Memory B cell (primary cell): ENCODE data around the gene ATP10B.
"Not testable (repeated sequence)": the region's sequence is repeated elsewhere in the genome, so short reads cannot be mapped to it uniquely, and the experiment has no call there.

Experiments
- ATAC-seq: fragments of 150-1000 bp; cut with Tn5 transposase; 2 replicates; pipeline ENCODE4 v1.10.0; 2021; ENCODE audit warnings: low read depth, mild to moderate bottlenecking, moderate library complexity
- DNase-seq, 2 donors: peaks; one replicate each; pipeline ENCODE4 v3.0.0; 2022; ENCODE audit warnings: low spot score in 2 of 2
- H3K27ac Mint-ChIP-seq: one replicate; pipeline ENCODE4 v1.8.0; 2022; ENCODE audit warnings: mild to moderate bottlenecking, moderate library complexity, mixed read lengths
- H3K27me3 Mint-ChIP-seq: one replicate; pipeline ENCODE4 v1.8.0; 2022; ENCODE audit warnings: mixed read lengths
- H3K36me3 Mint-ChIP-seq: one replicate; pipeline ENCODE4 v1.8.0; 2022; ENCODE audit warnings: mild to moderate bottlenecking, mixed read lengths
- H3K4me1 Mint-ChIP-seq: one replicate; pipeline ENCODE4 v1.8.0; 2022; ENCODE audit warnings: mixed read lengths
- H3K4me3 Mint-ChIP-seq: one replicate; pipeline ENCODE4 v1.8.0; 2022; ENCODE audit warnings: mild to moderate bottlenecking, moderate library complexity, mixed read lengths
- H3K9me3 Mint-ChIP-seq: one replicate; pipeline ENCODE4 v1.8.0; 2022; ENCODE audit warnings: mixed read lengths

The ATP10B gene

GRCh38 chr5:160837749-160838593, 14.0 kb downstream of the ATP10B start:
- H3K4me3 Mint-ChIP-seq: no peak overlapping the region
- H3K27me3 Mint-ChIP-seq: peaks cover 7% of the 10 kb centered on the region
- DNase-seq: no peak
- H3K4me1 Mint-ChIP-seq: peaks cover under 1% of the 10 kb centered on the region
- H3K9me3 Mint-ChIP-seq: peaks cover 6% of the 10 kb centered on the region
- H3K27ac Mint-ChIP-seq: no peak overlapping the region
- H3K36me3 Mint-ChIP-seq: no peaks in the 10 kb centered on the region
- ATAC-seq: no peak

GRCh38 chr5:160837211-160837610, 14.8 kb downstream of the ATP10B start:
- ATAC-seq (no peak), DNase-seq (no peak)
- no peak overlapping the region for H3K4me3 Mint-ChIP-seq
- H3K9me3 Mint-ChIP-seq: peaks cover 8% of the 10 kb centered on the region
- H3K27ac Mint-ChIP-seq: no peak overlapping the region
- no peaks in the 10 kb centered on the region for H3K36me3 Mint-ChIP-seq
- H3K4me1 Mint-ChIP-seq: no peaks in the 10 kb centered on the region
- H3K27me3 Mint-ChIP-seq: peaks cover 7% of the 10 kb centered on the region

GRCh38 chr5:160835818-160836528, 16.0 kb downstream of the ATP10B start:
- Mint-ChIP-seq H3K36me3 (no peaks in the 10 kb centered on the region), H3K27me3 (peaks cover 7% of the 10 kb centered on the region), H3K4me3 (no peak overlapping the region), H3K27ac (no peak overlapping the region), H3K4me1 (no peaks in the 10 kb centered on the region), H3K9me3 (peaks cover 8% of the 10 kb centered on the region)
- DNase-seq: no peak
- ATAC-seq: no peak

- Mint-ChIP-seq H3K4me3 (no peak overlapping the region), H3K36me3 (no peaks in the 10 kb centered on the region), H3K27ac (no peak overlapping the region), H3K9me3 (peaks cover 9% of the 10 kb centered on the region), H3K27me3 (peaks cover 10% of the 10 kb centered on the region), H3K4me1 (no peaks in the 10 kb centered on the region)
- DNase-seq (no peak), ATAC-seq (no peak)
Measured at GRCh38 chr5:160835376-160835775, 16.6 kb downstream of the ATP10B start.

GRCh38 chr5:160833806-160834205, 18.2 kb downstream of the ATP10B start:
- no peak for ATAC-seq
- Mint-ChIP-seq H3K4me1 (no peaks in the 10 kb centered on the region), H3K27ac (no peak overlapping the region), H3K4me3 (no peak overlapping the region), H3K36me3 (no peaks in the 10 kb centered on the region), H3K9me3 (peaks cover 10% of the 10 kb centered on the region), H3K27me3 (peaks cover 10% of the 10 kb centered on the region)
- DNase-seq: no peak

GRCh38 chr5:160831801-160832200, 20.2 kb downstream of the ATP10B start:
- Mint-ChIP-seq H3K9me3 (peaks cover 13% of the 10 kb centered on the region), H3K27ac (no peak overlapping the region), H3K4me1 (no peaks in the 10 kb centered on the region), H3K4me3 (no peak overlapping the region), H3K36me3 (no peaks in the 10 kb centered on the region), H3K27me3 (peaks cover 4% of the 10 kb centered on the region)
- ATAC-seq: no peak
- DNase-seq: no peak

- no peak overlapping the region for H3K4me3 Mint-ChIP-seq
- no peak overlapping the region for H3K27ac Mint-ChIP-seq
- peaks cover 20% of the 10 kb centered on the region for H3K9me3 Mint-ChIP-seq
- ATAC-seq (no peak), DNase-seq (no peak)
- no peaks in the 10 kb centered on the region for H3K27me3 Mint-ChIP-seq
- no peaks in the 10 kb centered on the region for H3K36me3 Mint-ChIP-seq
- H3K4me1 Mint-ChIP-seq: no peaks in the 10 kb centered on the region
Measured at GRCh38 chr5:160824301-160825001, 27.6 kb downstream of the ATP10B start.

DNA sequence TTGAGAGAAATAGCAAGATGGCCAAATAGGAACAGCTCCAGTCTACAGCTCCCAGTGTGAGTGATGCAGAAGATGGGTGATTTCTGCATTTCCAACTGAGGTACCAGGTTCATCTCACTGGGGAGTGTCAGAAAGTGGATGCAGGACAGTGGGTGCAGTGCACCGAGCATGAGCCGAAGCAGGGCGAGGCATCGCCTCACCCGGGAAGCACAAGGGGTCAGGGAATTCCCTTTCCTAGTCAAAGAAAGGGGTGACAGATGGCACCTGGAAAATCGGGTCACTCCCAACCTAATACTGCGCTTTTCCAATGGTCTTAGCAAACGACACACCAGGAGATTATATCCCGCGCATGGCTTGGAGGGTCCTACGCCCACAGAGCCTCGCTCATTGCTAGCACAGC, 39.0 kb downstream of the ATP10B start:
- H3K27me3 Mint-ChIP-seq, DNase-seq, H3K9me3 Mint-ChIP-seq, H3K36me3 Mint-ChIP-seq, H3K4me1 Mint-ChIP-seq, H3K27ac Mint-ChIP-seq, ATAC-seq, H3K4me3 Mint-ChIP-seq: not testable (repeated sequence)

- ATAC-seq (no peak), DNase-seq (no peak)
- Mint-ChIP-seq H3K27me3 (no peaks in the 10 kb centered on the region), H3K4me3 (no peak overlapping the region), H3K36me3 (no peaks in the 10 kb centered on the region), H3K27ac (no peak overlapping the region), H3K9me3 (no peaks in the 10 kb centered on the region), H3K4me1 (no peaks in the 10 kb centered on the region)
Measured at GRCh38 chr5:160805376-160805775, 46.6 kb downstream of the ATP10B start.

GRCh38 chr5:160802592-160802991, 49.4 kb downstream of the ATP10B start:
- Mint-ChIP-seq H3K9me3 (no peaks in the 10 kb centered on the region), H3K36me3 (no peaks in the 10 kb centered on the region), H3K27me3 (no peaks in the 10 kb centered on the region), H3K4me1 (peaks cover 5% of the 10 kb centered on the region), H3K27ac (no peak overlapping the region), H3K4me3 (no peak overlapping the region)
- no peak for ATAC-seq
- no peak for DNase-seq

DNA sequence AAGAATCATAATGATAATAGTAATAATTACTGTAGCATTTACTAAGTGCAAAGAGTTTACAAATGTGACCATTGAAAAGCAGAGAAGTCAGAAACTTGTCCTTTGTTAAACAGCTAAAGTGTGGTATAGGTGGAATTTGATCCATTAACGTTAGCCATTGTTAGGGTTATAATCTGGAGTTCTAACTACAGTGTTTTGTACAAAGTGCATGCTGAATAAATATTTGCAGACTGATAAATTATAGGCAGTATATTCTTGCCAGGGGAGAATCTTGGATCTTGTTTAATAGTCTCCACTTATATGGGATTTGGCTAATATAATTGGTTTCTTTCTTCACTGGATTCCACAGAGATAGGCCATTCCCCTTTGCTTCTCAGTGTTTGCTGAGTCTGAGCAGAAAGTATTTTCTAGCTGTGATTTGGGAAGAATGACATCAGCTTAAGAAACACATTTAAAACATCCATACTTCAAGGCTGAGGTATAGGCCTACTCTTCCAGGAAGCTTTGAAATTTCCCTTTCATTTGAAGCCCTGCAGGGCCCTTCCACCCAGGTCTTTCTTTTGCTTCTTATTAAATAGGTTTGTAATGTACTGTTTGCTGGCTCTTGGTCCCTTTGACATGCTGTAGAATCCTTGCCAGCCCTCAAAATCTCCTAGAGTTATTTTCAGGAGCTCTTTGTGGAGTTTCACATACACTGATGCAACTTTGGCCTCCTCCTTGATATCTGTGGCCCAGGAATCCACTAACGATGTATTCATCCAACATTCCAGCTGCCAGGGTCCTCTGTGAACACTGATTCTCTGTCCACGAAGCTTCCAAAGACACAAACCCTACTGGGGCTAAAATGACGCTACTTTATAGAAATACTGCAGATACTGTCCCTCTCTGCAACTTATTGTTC, 51.4 kb downstream of the ATP10B start:
- Mint-ChIP-seq H3K27me3 (no peaks in the 10 kb centered on the region), H3K4me3 (no peak overlapping the region), H3K4me1 (peaks cover 5% of the 10 kb centered on the region), H3K27ac (no peak overlapping the region), H3K9me3 (no peaks in the 10 kb centered on the region), H3K36me3 (no peaks in the 10 kb centered on the region)
- ATAC-seq (no peak), DNase-seq (no peak)

DNA sequence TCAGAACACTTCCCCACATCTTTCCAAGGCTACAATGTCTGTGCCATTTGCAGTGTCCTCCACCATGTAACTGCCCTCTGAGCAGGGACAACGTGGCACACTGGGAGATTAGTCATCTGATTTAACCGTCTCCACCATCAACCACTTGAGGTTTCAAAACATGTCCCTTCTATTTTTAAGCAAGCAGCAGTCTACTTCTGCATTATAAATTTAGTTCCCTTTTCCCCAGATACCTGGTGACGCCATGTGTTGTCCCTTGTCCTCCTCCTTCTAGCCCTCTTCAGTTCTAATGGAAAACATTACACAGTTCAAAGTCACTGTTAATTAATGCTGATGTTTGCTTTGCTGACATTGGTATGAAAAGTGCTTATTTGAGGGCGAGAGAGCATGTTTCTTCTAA, 52.8 kb downstream of the ATP10B start:
- no peak overlapping the region for H3K4me3 Mint-ChIP-seq
- H3K36me3 Mint-ChIP-seq: no peaks in the 10 kb centered on the region
- H3K27ac Mint-ChIP-seq: no peak overlapping the region
- ATAC-seq: no peak
- no peaks in the 10 kb centered on the region for H3K9me3 Mint-ChIP-seq
- no peaks in the 10 kb centered on the region for H3K27me3 Mint-ChIP-seq
- H3K4me1 Mint-ChIP-seq: peaks cover 5% of the 10 kb centered on the region
- no peak for DNase-seq

DNA sequence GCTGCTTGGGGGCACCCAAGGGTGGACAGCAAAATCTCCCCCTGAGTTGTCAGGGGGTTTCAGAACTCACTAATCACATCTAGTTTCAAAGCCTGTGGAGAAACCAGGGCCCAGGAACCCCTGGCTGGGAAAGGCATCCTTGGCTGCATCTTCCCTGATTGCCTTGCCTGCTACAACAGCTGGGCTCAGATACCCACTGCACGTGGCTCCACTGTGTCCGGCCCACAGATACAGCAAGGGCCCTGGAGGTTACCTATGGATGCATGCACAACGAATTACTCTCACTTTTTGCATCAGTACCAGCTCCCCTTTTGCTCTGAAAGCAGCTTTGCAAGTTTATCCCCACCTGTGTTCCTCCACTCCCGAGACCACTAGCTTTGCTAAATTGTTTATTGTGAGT, 55.0 kb downstream of the ATP10B start:
- no peak for ATAC-seq
- H3K9me3 Mint-ChIP-seq: no peaks in the 10 kb centered on the region
- no peaks in the 10 kb centered on the region for H3K27me3 Mint-ChIP-seq
- no peaks in the 10 kb centered on the region for H3K36me3 Mint-ChIP-seq
- H3K27ac Mint-ChIP-seq: no peak overlapping the region
- no peak overlapping the region for H3K4me3 Mint-ChIP-seq
- DNase-seq: no peak
- H3K4me1 Mint-ChIP-seq: peaks cover 5% of the 10 kb centered on the region
